Measurements from ENCODE around the gene ANKLE1. TPM values are rescaled to one million over a fixed set of nuclear protein-coding genes. Genes with fewer than 3 reads are reported as not detected.
A peak's percentile ranks its signal among the peaks of the same experiment; 100 is the strongest.
"Not testable (repeated sequence)": the region's sequence is repeated elsewhere in the genome, so short reads cannot be mapped to it uniquely, and the experiment has no call there.

ANKLE1 gene
- total RNA-seq, 1 donor from 2014 or later, result 0.13 TPM

DNA sequence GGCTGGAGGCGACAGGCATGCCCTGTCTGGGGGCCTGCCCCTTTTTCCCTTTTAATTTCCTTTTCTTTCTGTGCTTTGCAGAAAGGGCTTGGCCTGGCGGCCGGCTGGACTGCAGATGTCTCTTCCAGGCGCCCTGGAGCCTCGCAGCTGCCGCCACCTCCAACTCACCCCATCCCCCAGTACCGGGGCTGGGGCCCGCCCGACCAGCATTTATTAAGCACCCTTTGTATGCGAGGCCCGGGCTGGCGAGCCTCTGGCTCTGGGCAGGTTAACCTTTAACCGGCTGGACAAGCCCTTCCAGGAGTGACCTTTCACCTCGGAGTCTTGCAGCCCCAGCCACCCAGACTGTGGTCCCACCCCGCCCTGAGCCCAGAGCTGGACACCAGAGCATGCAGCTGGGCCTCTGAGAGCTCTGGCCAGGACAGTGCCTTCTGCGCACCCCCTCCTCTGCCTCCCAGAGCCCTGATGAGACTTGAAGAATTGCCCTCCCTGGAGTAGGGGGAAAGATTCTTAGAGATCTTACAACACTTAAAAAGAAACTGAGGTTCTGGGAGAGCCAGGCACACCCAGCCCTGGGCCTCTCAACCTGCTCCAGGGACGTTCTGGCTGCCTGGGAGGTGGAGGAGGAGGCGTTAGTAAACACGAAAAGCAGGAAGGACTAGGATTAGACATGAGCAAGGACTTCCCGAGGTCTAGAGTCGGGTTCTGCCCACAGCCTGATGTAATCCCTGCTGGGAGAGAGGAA lies 34.8 kb upstream of the ANKLE1 start:
- intact Hi-C loops (cut with DNase I), result no loop called here
- DNase-seq (no peak), ATAC-seq (ENCODE audit: poor library complexity) (peak; percentile 0)

DNA sequence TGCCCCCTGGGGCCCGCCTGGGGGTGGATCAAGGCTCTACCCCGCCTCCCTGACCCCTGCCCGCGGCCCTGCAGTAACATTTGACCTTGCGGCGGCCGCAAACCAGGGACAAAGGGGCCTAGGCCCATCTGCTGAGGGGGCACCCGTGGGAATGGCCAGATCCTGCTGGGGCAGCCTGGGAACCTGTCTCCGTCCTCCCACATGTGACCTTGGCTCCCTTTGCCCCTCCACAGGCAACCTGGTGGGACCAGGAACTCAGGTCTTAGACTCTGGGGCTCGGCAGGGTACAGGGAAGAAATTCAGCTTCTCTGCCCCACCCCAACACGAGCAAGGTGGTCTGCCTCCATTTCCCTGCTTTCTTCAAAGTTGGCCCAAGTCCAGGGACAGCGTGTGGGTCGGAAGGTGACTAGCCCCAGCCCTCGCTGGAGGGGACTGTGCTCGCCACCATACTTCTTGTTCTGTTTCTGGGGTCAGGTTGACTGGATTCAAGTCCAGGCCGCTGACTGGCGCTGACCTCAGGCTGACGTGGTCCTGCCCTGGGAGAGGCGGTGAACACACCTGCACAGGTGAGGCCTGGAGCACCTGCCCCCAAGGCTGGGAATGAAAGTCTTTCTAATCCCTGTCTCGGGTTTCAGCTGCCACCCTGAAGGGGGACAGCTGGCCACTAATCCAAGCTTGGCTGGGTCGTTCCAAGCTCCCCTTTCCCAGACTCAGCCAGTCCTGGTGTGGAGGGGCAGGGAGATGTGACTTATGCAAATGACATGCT lies 33.5 kb upstream of the ANKLE1 start:
- intact Hi-C loops (cut with DNase I), result no loop called here
- no peak for DNase-seq
- ATAC-seq (ENCODE audit: poor library complexity), result no peak

DNA sequence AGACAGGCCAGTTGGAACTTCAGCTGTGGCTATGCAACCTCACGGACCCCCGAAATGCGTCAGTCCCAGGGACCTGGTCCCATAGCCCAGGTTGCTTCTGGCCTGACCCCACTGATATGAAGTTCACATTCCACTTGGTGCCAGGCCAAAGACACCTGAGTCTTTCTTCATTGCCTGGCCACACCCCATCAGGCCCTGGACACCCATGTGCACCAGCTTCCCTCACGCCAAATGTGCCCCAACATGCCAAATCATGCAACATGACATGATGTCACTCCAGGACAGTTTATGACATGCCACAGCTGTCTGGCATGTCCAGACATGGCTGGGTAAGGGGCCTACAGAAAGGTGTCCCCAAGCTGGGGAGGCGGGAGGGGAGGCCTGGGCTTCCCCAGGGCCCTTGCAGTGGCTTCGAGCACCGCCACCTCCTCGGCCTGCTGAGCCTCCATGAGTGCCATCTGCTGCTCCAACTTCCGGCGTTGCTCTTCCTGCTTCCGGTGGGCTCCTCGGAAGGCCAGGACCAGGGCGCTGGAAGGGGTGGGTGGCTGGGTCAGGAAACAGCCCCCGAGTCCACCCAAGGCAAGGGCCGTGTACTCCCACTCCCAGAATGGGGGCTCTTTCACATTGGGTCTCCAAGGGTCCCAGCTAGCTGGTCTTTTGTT lies 31.7 kb upstream of the ANKLE1 start:
- DNase-seq (no peak), ATAC-seq (ENCODE audit: poor library complexity) (no peak)
- intact Hi-C loops (cut with DNase I), result no loop called here

DNA sequence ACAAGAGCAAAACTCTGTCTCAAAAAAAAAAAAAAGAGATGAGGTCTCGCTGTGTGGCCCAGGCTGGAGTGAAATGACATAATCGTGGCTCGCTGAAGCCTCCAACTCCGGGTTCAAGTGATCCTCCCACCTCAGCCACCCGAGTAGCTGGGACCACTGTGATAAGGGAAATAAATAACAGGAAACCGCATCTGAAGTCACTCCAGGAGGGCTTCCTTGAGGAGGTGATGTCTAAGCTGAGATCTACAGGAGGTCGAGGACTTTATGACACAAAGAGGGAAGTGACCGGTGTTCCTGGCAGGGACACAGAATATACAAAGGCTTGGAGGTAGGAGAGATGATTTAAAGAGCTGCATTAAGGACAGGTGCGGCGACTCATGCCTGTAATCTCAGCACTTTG lies 27.1 kb upstream of the ANKLE1 start:
- intact Hi-C loops (cut with DNase I), result no loop called here
- DNase-seq, result no peak
- ATAC-seq (ENCODE audit: poor library complexity), result no peak

DNA sequence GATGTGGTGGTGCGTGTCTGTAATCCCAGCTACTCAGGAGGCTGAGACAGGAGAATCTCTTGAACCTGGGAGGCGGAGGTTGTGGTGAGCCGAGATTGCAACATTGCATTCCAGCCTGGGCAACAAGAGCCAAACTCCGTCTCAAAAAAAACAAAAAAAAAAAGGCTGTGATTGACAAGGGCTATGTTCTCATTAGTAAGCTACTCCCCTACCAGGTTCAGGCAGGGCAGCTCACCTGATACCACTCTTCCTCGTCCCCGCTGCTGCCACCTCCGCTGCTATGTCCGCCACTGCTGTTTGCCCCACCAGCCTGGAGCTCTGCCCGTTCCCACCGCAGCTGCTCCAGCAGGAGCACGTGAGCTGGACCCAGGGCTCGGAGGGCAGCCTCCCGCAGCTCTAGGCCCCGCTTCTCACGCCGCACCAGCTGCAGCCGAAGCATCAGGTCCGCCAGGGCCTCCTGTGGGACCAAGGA lies 26.5 kb upstream of the ANKLE1 start:
- ATAC-seq (ENCODE audit: poor library complexity), result no peak
- no peak for DNase-seq

DNA sequence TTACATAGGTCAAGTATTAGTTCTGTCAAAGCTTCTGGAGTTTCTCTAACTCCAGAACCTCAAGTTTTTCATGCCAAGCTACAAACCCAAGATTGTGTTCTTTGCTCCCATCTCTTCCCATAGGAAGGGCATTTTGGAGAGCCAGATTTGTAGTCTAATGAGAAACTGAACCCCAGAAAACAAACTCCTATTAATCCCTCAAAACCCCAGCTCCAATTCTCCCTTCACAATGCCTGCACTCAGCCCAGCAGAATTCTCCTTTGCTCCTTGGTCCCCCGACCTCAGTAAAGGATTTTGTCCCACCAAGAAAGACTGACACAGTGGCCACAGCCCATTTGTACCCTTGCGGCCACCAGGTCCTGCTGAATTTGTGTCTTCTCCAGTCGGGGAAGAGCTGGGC lies 25.6 kb upstream of the ANKLE1 start:
- DNase-seq (no peak), ATAC-seq (ENCODE audit: poor library complexity) (no peak)
- intact Hi-C loops (cut with DNase I), result no loop called here

More for the DNA sequence above, 26.5 kb upstream of the ANKLE1 start:
- intact Hi-C loops (cut with DNase I), result no loop called here

DNA sequence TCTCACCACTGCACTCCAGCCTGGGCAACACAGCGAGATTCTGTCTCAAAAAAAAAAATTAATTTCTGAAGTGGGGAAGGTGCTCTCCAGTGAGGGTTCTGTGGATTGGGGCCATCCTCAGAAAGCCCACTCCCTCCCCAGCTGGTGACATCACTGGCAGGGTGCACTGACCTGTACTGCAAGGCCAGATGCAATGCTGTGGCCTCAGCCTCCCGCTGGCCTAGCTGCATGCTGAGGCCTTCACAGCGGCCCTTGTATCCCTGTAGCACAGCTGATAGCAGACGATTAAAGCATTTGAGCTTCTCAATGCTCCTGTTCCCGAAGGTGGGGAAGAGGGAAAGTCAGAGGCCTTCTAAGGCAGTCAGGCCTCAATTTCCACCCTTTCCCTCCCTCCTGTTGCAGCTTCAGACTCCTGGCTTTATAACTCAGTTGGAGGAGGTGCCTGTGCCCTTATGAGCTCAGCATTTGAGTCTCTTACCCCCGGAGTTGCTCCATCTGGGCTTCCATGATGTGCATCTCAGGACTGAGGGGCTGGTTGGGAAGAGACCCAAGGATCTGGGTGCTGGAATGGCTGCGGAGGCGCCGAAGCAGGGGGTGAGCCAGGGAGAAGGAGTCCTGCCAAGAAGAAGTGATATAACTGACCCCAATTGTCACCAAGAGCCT lies 22.5 kb upstream of the ANKLE1 start:
- DNase-seq (no peak), ATAC-seq (ENCODE audit: poor library complexity) (no peak)
- intact Hi-C loops (cut with DNase I), result no loop called here

DNA sequence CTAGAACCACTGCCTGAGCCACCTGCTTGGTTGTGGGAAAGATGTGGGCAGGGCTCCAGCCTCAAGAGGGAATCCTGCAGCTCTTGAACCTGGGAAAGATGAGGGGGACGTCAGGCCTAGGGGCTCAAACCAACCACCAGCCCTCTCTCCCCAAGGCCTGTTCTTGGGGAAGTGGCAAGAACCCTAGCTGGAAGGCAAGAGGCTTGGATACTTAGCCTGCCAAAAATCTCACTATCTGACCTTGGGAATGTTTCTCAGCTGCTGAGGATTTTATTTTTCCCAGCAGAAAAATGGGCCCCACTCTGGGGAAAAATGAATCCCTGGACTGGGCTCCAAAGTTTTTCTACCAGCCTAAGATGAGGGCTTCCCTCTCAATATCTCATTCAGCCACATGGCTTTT lies 21.8 kb upstream of the ANKLE1 start:
- intact Hi-C loops (cut with DNase I), result no loop called here
- no peak for ATAC-seq (ENCODE audit: poor library complexity)
- no peak for DNase-seq

DNA sequence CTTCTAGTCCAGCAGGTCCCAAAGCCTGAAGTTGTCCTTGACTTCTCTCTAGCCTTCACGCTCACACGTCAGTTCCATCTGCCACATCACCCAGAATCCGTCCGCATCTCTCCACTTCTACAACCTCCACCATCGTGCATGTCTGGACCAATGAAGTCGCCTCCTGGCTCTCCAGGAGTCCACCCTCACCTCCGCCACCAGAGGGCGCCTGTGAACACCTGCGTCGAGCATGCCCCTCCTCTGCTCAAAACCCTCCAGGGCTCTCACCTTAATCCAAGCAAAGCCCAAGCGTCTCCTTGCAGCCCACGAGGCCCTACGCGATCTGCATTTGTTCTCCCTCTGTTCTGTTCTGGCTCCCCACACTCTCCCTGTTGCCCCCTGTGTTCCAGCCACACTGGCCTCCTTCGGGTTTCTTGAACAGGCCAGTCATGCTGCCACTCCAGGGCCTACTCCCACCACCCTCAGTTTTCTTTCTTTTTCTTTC lies 20.8 kb upstream of the ANKLE1 start:
- intact Hi-C loops (cut with DNase I), result no loop called here
- ATAC-seq (ENCODE audit: poor library complexity) (peak; percentile 91), DNase-seq (peak; percentile 89)

DNA sequence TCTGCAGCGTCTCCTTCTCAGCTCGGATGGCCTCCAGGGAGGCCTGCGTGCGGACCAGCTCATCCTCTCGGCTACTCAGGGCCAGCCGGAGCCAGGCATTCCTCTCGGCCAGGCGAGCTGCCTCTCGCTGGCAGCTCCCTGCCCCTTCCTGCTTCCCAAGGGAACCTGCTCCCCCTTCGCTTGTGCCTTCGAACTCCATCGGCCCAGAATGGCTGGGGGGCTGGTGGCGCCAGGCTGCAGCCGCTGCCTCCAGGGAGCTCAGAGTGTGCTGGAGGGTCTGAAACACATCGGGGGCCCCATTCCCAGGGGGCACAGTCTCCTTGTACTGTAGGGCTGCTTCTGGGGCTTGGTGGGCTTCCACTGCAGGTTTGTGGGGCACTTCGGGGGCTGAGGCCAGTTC lies 19.1 kb upstream of the ANKLE1 start:
- intact Hi-C loops (cut with DNase I), result no loop called here
- no peak for DNase-seq
- no peak for ATAC-seq (ENCODE audit: poor library complexity)

DNA sequence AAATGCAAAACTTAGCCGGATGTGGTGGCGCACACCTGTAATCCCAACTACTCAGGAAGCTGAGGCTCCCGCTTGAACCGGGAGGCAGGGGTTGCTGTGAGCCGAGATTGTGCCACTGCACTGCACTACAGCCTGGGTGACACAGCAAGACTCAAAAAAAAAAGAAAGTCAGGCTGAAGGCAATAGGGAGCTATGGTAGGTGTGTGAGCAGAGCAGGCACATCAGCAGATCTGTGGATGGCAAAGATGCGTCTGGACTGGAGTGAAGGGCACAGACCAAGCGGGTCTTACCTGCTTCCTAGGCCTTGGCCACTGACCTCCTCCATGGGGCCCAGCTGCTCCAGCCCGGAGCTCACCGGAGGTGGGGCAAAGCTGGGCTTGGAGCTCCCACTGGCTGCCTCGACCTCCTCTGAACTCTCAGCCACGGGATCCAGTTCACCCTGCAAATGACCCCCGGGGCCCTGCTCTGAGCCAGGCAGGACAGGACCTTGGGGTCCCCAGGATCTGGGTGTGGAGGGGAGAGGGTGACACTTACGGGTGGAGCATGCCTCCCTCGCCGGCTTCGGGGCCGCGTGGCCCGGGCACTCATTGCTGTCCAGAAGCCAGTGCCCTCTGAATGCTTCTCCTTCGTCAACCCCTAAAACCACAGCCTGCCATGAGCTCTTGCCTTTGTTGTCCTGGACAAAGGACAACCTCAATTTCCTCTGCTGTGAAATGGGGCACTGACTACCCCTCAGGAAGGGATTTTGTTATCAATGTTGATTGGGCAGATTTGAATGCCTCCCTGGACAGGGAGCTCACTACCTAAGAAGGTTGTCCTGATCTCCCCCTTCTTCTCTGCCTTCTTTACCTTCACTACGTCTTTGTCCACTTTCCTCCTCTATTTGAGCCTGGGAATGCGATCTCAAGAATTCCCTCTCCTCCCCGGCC lies 17.7 kb upstream of the ANKLE1 start:
- DNase-seq (no peak), ATAC-seq (ENCODE audit: poor library complexity) (no peak)
- intact Hi-C loops (cut with DNase I), result no loop called here

DNA sequence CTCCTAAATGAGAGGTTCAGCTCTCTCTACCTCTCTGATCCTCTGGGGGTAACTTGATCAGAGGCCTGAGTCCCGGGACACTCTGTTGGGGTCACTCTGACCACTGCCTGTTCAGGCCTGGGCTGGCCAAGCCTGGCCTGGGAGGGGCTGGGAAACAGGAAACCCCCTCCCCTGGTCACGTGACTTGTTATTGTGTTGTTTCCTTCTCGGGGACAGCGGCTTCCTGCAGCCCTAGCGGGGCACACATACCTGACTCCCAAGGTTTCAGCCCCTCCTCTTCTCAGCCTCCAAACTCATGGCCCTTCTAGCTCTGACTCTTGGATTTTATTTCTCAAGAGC lies 17.1 kb upstream of the ANKLE1 start, which contains the start of gene USHBP1:
Gene USHBP1 (minus strand): TSS at position 105 of the 339 bp plus-strand sequence. CDS start 446 bp downstream, outside the sequence.
- intact Hi-C loops (cut with DNase I), result no loop called here
- DNase-seq (peak; percentile 53), ATAC-seq (ENCODE audit: poor library complexity) (no peak)

DNA sequence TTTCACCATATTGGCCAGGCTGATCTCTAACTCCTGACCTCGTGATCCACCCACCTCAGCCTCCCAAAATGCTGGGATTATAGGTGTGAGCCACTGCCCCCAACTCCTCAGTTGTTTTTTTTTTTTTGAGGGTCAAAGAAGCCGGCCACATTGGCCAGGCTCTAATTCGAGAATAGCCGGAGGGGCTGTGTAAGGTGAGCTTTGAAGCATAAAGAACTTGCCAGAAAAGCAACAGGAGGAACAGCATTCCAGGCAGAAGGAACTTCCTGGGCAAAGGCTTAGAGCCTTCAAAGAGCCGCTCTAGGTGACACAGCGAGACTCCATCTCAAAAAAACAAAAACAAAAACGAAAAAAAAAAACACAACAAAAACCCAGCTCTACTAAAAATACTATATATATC lies 15.7 kb upstream of the ANKLE1 start:
- intact Hi-C loops (cut with DNase I), result no loop called here
- no peak for DNase-seq
- ATAC-seq (ENCODE audit: poor library complexity), result no peak

DNA sequence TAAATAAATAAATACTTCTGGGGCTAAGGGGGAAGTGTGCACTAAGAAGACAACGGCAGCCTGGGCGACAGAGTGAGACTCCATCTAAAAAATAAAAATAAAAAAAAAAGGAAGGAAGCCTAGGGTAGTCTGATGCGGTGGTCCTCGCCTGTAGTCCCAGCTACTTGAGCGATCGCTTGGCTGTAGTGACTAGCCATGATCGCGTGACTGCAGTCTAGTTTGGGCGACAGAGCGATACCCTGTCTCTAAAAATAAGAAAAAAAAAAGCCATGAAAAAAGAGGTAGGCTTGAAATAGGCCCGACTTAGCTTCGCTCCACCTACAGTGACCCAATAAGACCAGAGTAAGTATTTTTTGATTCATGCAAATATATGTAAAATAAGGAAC lies 15.1 kb upstream of the ANKLE1 start:
- intact Hi-C loops (cut with DNase I), result no loop called here
- DNase-seq, result no peak

DNA sequence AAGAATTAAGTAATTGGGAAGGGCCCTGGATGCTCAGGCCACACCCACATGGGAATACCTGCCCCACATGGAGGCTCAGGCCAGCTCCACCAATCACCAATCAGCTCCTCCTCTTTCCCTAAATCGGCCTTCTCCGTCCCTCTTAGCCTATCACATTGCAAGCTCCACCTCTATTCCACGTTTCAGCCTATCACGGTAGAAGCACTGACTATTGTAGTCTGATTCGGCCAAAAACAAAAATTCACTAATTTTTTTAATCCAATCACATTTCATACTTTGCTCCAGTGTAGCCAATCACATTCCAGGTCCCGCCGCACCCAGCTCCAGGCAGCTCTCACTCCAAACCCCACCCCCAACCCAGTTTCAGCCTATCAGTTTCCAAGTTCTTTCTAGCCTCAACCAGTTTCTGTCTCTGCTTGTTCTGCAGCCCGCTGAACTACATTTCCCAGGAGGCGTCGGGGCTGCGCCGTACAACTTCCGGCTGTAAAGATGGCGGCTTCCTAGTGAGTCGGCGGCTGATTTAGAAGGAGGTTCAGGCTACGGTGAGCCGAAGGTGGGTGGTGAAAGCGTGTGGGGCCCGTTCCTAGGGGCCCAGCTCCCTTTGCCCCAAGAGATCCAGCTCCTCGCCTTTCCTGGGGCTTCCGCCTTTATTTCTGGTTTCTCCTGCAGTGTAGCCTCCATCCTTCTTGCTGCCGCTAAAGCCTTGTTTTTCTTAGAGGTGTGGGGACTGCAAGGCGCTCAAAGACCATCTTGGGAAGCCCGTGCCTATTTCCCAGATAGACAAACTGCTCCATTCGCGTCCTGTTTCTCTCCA lies 14.5 kb upstream of the ANKLE1 start, which contains the start of gene BABAM1:
Gene BABAM1 (plus strand): TSS at position 469 of the 814 bp plus-strand sequence. CDS start 1,364 bp downstream, outside the sequence.
- peak; percentile 95 for DNase-seq
- ATAC-seq (ENCODE audit: poor library complexity), result peak; percentile 97
- intact Hi-C loops (cut with DNase I), result no loop called here

More for the DNA sequence above, 15.1 kb upstream of the ANKLE1 start:
- ATAC-seq (ENCODE audit: poor library complexity), result no peak

DNA sequence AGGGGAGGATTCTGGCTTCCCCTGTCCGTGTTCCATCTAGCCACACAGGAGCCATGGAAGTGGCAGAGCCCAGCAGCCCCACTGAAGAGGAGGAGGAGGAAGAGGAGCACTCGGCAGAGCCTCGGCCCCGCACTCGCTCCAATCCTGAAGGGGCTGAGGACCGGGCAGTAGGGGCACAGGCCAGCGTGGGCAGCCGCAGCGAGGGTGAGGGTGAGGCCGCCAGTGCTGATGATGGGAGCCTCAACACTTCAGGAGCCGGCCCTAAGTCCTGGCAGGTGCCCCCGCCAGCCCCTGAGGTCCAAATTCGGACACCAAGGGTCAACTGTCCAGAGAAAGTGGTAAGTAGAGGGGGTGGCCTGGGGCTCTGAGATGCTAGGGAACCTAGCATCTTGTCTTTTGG lies 12.9 kb upstream of the ANKLE1 start:
- intact Hi-C loops (cut with DNase I), result no loop called here
- DNase-seq (no peak), ATAC-seq (ENCODE audit: poor library complexity) (no peak)

DNA sequence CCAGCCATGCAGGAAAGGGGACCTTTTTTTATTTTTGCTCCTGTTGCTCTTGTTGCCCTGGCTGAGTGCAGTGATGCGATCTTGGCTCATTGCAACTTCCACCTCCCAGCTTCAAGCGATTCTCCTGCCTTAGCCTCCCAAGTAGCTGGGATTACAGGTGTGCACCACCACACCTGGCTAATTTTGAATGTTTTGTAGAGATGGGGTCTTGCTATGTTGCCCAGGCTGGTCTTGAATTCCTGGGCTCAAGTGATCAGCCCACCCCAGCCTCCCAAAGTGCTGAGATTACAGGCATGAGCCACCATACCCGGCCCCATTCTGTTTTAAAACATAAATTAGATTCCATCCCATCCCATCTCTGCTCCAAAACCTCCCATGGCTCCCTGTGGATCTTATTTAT lies 6.8 kb upstream of the ANKLE1 start:
- DNase-seq; ATAC-seq (ENCODE audit: poor library complexity); intact Hi-C loops (cut with DNase I): not testable (repeated sequence)
